ENCODE measurements around the gene P3R3URF.

- TF ChIP-seq CTCF (IDR thresholded peaks at IDR 0.05) (no peak), POLR2AphosphoS5 (IDR thresholded peaks at IDR 0.05) (no peak)
Measured at GRCh38 chr1:46137916-46138315, 38.4 kb downstream of the P3R3URF start.
